Measurements from ENCODE around the gene PROB1.

- TF ChIP-seq CTCF (IDR thresholded peaks at IDR 0.05) (no peak), POLR2A (IDR thresholded peaks at IDR 0.05) (no peak)
Measured at GRCh38 chr5:139382807-139383206, 12.1 kb downstream of the PROB1 start.

Measured in Peyer's patch (tissue), 4 donors.